GM12891 (cell line): ENCODE measurements around the gene TGM6.

Experiments used
- PAX5 ChIP-seq: IDR thresholded peaks from 2 replicates; pipeline ENCODE4 v1.6.1; 2011; ENCODE audit warnings: low read length, moderate library complexity, mild to moderate bottlenecking; ENCODE audit not compliant: insufficient read depth, severe bottlenecking
- POLR2A ChIP-seq: IDR thresholded peaks from 2 replicates; pipeline ENCODE4 v1.6.1; 2011; ENCODE audit warnings: low read depth, low read length, control low read depth
- POLR2AphosphoS5 ChIP-seq: IDR thresholded peaks from 2 replicates; pipeline ENCODE4 v1.6.1; 2011; ENCODE audit warnings: low read depth, low read length, control low read depth
- POU2F2 ChIP-seq: IDR thresholded peaks from 2 replicates; pipeline ENCODE4 v1.6.1; 2011; ENCODE audit warnings: low read depth, mild to moderate bottlenecking, control low read depth, low read length, moderate library complexity
- SPI1 ChIP-seq: IDR thresholded peaks from 2 replicates; pipeline ENCODE4 v1.6.1; 2011; ENCODE audit warnings: low read depth, low read length, control low read depth
- TAF1 ChIP-seq: IDR thresholded peaks from 2 replicates; pipeline ENCODE4 v1.6.1; 2011; ENCODE audit warnings: low read depth, low read length, control low read depth

GRCh38 chr20:2429051-2429450 lies 48.4 kb downstream of the TGM6 start:
- TF ChIP-seq POLR2AphosphoS5 (no peak), SPI1 (no peak), TAF1 (no peak), POLR2A (no peak), POU2F2 (no peak), PAX5 (no peak)
